Neural progenitor cell (in vitro differentiated cells): Measurements from ENCODE around the gene ZNF8.

ENCODE experiments used
- EZH2 ChIP-seq: fragments of 200-600 bp; sonication (generic); IDR thresholded peaks from 2 replicates; pipeline ENCODE4 v1.6.1; 2017; ENCODE audit warnings: antibody characterized with exemption, mild to moderate bottlenecking, moderate library complexity
- TF ChIP-seq, protein P1 (sequence below): fragments of 200-600 bp; sonication (generic); IDR thresholded peaks from 2 replicates; pipeline ENCODE4 v1.5.1; 2017; ENCODE audit warnings: antibody characterized with exemption, mild to moderate bottlenecking

GRCh38 chr19:58305065-58305931, 26.5 kb downstream of the ZNF8 start, which contains the start of gene ERVK3-1:
- TF ChIP-seq, protein P1, sequence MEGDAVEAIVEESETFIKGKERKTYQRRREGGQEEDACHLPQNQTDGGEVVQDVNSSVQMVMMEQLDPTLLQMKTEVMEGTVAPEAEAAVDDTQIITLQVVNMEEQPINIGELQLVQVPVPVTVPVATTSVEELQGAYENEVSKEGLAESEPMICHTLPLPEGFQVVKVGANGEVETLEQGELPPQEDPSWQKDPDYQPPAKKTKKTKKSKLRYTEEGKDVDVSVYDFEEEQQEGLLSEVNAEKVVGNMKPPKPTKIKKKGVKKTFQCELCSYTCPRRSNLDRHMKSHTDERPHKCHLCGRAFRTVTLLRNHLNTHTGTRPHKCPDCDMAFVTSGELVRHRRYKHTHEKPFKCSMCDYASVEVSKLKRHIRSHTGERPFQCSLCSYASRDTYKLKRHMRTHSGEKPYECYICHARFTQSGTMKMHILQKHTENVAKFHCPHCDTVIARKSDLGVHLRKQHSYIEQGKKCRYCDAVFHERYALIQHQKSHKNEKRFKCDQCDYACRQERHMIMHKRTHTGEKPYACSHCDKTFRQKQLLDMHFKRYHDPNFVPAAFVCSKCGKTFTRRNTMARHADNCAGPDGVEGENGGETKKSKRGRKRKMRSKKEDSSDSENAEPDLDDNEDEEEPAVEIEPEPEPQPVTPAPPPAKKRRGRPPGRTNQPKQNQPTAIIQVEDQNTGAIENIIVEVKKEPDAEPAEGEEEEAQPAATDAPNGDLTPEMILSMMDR: no peak
- TF ChIP-seq EZH2: no peak
